WTC11 (cell line): ENCODE data around the gene PRR15. TPM values are rescaled to one million over a fixed set of nuclear protein-coding genes. Genes with fewer than 3 reads are reported as not detected.

Experiments used
- CBFB ChIP-seq: sonication (generic); formaldehyde crosslinking; IDR thresholded peaks from 2 replicates; pipeline ENCODE4 v1.8.1; 2022; ENCODE audit warnings: mild to moderate bottlenecking, low read depth, missing genetic modification reagents
- CREM ChIP-seq: sonication (generic); formaldehyde crosslinking; IDR thresholded peaks from 2 replicates; pipeline ENCODE4 v1.8.1; 2022; ENCODE audit warnings: mild to moderate bottlenecking, missing genetic modification reagents, moderate library complexity
- ELF4 ChIP-seq: sonication (generic); formaldehyde crosslinking; IDR thresholded peaks from 2 replicates; pipeline ENCODE4 v1.8.1; 2022; ENCODE audit warnings: low read depth, mild to moderate bottlenecking, moderate library complexity, missing genetic modification reagents
- FOXJ3 ChIP-seq: sonication (generic); formaldehyde crosslinking; IDR thresholded peaks from 2 replicates; pipeline ENCODE4 v1.9.0; 2021; ENCODE audit warnings: missing genetic modification reagents, mild to moderate bottlenecking, borderline replicate concordance
- FOXK1 ChIP-seq: sonication (generic); formaldehyde crosslinking; IDR thresholded peaks from 2 replicates; pipeline ENCODE4 v1.8.0; 2022; ENCODE audit warnings: mild to moderate bottlenecking, moderate library complexity, missing genetic modification reagents
- GRHL2 ChIP-seq: fragments of 250-450 bp; sonication (Bioruptor Pico); IDR thresholded peaks from 2 replicates; pipeline ENCODE4 v1.8.0; 2022; ENCODE audit warnings: mild to moderate bottlenecking, moderate library complexity; ENCODE audit not compliant: insufficient replicate concordance, severe bottlenecking
- JUN ChIP-seq: sonication (generic); formaldehyde crosslinking; IDR thresholded peaks from 2 replicates; pipeline ENCODE4 v1.8.0; 2023; ENCODE audit warnings: mild to moderate bottlenecking, missing genetic modification reagents
- KAT7 ChIP-seq: sonication (generic); formaldehyde crosslinking; IDR thresholded peaks from 2 replicates; pipeline ENCODE4 v1.8.1; 2023; ENCODE audit warnings: missing genetic modification reagents, mild to moderate bottlenecking, borderline replicate concordance
- NFE2L1 ChIP-seq: sonication (generic); formaldehyde crosslinking; IDR thresholded peaks from 2 replicates; pipeline ENCODE4 v1.8.1; 2023; ENCODE audit warnings: missing genetic modification reagents
- PRRX2 ChIP-seq: fragments of 250-450 bp; sonication (Bioruptor Pico); IDR thresholded peaks from 2 replicates; pipeline ENCODE4 v1.8.0; 2021; ENCODE audit warnings: mild to moderate bottlenecking
- SOX15 ChIP-seq: fragments of 250-450 bp; sonication (Bioruptor Pico); IDR thresholded peaks from 2 replicates; pipeline ENCODE4 v1.9.0; 2021; ENCODE audit warnings: mild to moderate bottlenecking
- SP1 ChIP-seq: sonication (generic); formaldehyde crosslinking; conservative IDR thresholded peaks from 2 replicates; pipeline ENCODE4 v1.8.1; 2022; ENCODE audit warnings: missing genetic modification reagents
- TEAD1 ChIP-seq: sonication (generic); formaldehyde crosslinking; IDR thresholded peaks from 2 replicates; pipeline ENCODE4 v1.8.0; 2022; ENCODE audit warnings: mild to moderate bottlenecking, missing genetic modification reagents
- ZBTB21 ChIP-seq: sonication (generic); formaldehyde crosslinking; IDR thresholded peaks from 2 replicates; pipeline ENCODE4 v1.8.1; 2023; ENCODE audit warnings: mild to moderate bottlenecking, missing genetic modification reagents, borderline replicate concordance
- ZNF219 ChIP-seq: sonication (generic); formaldehyde crosslinking; IDR thresholded peaks from 2 replicates; pipeline ENCODE4 v1.8.0; 2023; ENCODE audit warnings: missing genetic modification reagents, mild to moderate bottlenecking, borderline replicate concordance
- ZNF232 ChIP-seq: sonication (generic); formaldehyde crosslinking; IDR thresholded peaks from 2 replicates; pipeline ENCODE4 v1.8.0; 2022; ENCODE audit warnings: mild to moderate bottlenecking, missing genetic modification reagents
- ZNF317 ChIP-seq: sonication (generic); formaldehyde crosslinking; IDR thresholded peaks from 2 replicates; pipeline ENCODE4 v1.8.1; 2023; ENCODE audit warnings: low read depth, mild to moderate bottlenecking, moderate library complexity, missing genetic modification reagents, borderline replicate concordance
- ZNF671 ChIP-seq: fragments of 250-450 bp; sonication (Bioruptor Pico); IDR thresholded peaks from 2 replicates; pipeline ENCODE4 v1.8.0; 2021; ENCODE audit warnings: mild to moderate bottlenecking
- total RNA-seq: library from RNA; stranded (reverse); gene quantifications from 3 replicates; pipeline ENCODE4 v1.2.3, GENCODE V29; 2021
- TF ChIP-seq, protein P1 (sequence below): fragments of 250-450 bp; sonication (Bioruptor Pico); IDR thresholded peaks from 2 replicates; pipeline ENCODE4 v1.9.0; 2021; ENCODE audit warnings: mild to moderate bottlenecking
- TF ChIP-seq, protein P2 (sequence below): fragments of 200-600 bp; IDR thresholded peaks from 2 replicates; pipeline ENCODE4 v1.8.0; 2022; ENCODE audit warnings: antibody characterized with exemption
- TF ChIP-seq, protein P3 (sequence below): fragments of 250-450 bp; sonication (Bioruptor Pico); IDR thresholded peaks from 2 replicates; pipeline ENCODE4 v1.9.0; 2021; ENCODE audit warnings: moderate library complexity, mild to moderate bottlenecking, inconsistent platforms, borderline replicate concordance
- TF ChIP-seq, protein P4 (sequence below): sonication (generic); formaldehyde crosslinking; IDR thresholded peaks from 2 replicates; pipeline ENCODE4 v1.8.0; 2022; ENCODE audit warnings: mild to moderate bottlenecking, missing genetic modification reagents
- TF ChIP-seq, protein P5 (sequence below): sonication (generic); formaldehyde crosslinking; IDR thresholded peaks from 2 replicates; pipeline ENCODE4 v1.8.1; 2022; ENCODE audit warnings: mild to moderate bottlenecking, missing genetic modification reagents, moderate library complexity, borderline replicate concordance
- TF ChIP-seq, protein P6 (sequence below): sonication (generic); formaldehyde crosslinking; conservative IDR thresholded peaks from 2 replicates; pipeline ENCODE4 v1.8.1; 2022; ENCODE audit warnings: mild to moderate bottlenecking, missing genetic modification reagents
- TF ChIP-seq, protein P7 (sequence below): sonication (generic); formaldehyde crosslinking; IDR thresholded peaks from 2 replicates; pipeline ENCODE4 v1.8.0; 2023; ENCODE audit warnings: missing genetic modification reagents
- TF ChIP-seq, protein P8 (sequence below): sonication (generic); formaldehyde crosslinking; IDR thresholded peaks from 2 replicates; pipeline ENCODE4 v1.8.1; 2023; ENCODE audit warnings: mild to moderate bottlenecking, moderate library complexity, missing genetic modification reagents

Gene PRR15
- total RNA-seq, 1 experiment from 2014 or later = 21.2 TPM

DNA sequence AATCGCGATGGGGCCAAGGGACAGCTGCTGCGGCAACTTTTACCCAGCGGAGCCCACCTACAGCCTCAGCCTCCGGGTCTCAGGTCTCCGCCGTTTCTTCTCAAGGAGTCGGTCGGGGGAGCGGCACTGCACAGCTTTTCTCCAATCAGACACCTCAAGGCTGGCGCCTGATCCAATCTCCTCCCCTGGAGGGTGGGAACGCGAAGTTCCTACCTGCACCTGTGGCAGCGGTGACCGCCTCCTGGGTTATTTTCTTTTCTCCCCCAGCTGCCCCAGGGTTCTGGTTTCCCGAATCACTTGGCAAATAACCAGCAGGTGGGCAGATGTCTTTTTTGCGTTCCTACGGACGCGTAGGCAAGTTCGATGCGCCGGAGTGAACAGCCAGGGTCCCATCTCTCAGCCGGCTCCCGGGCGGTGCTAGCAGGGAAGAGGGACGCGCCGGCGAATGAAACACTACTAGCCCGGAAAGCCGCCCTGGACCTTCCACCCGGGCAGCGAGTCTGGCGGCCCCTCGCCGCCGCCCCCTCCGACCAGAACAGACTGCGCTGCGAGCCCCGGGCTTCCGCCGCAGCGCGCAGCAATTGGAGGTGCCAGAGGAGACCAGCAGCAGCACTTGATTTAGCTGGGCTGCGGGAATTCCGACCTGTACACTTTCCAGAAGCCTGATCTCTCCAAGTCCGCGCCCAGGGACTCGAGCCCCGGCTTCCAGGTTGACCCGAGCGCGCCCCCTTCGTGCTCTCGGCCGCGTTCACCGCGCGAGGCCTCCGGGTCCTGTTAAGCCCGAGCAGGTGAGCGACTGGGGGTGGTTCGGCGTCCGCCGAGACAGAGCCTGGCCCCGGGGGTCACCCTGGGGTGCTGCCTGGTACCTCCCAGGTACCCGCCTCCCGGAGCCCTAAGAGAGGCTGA lies at the start of gene PRR15 (continued):
- TF ChIP-seq, protein P1, sequence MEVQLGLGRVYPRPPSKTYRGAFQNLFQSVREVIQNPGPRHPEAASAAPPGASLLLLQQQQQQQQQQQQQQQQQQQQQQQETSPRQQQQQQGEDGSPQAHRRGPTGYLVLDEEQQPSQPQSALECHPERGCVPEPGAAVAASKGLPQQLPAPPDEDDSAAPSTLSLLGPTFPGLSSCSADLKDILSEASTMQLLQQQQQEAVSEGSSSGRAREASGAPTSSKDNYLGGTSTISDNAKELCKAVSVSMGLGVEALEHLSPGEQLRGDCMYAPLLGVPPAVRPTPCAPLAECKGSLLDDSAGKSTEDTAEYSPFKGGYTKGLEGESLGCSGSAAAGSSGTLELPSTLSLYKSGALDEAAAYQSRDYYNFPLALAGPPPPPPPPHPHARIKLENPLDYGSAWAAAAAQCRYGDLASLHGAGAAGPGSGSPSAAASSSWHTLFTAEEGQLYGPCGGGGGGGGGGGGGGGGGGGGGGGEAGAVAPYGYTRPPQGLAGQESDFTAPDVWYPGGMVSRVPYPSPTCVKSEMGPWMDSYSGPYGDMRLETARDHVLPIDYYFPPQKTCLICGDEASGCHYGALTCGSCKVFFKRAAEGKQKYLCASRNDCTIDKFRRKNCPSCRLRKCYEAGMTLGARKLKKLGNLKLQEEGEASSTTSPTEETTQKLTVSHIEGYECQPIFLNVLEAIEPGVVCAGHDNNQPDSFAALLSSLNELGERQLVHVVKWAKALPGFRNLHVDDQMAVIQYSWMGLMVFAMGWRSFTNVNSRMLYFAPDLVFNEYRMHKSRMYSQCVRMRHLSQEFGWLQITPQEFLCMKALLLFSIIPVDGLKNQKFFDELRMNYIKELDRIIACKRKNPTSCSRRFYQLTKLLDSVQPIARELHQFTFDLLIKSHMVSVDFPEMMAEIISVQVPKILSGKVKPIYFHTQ (CRISPR knock-in tag) = no peak
- TF ChIP-seq FOXJ3 (CRISPR knock-in tag) (no peak), PRRX2 (CRISPR knock-in tag) (no peak), FOXK1 (CRISPR knock-in tag) (no peak; the same call in 1 of the 2 replicates), ZNF317 (CRISPR knock-in tag) (no peak), ELF4 (CRISPR knock-in tag) (no peak), ZBTB21 (CRISPR knock-in tag) (no peak), SOX15 (no peak), SP1 (CRISPR knock-in tag) (peak; percentile 57; the same call in 1 of the 2 replicates), ZNF671 (CRISPR knock-in tag) (no peak), JUN (CRISPR knock-in tag) (no peak), ZNF219 (CRISPR knock-in tag) (no peak), CREM (CRISPR knock-in tag) (0 out of 2 replicates have a peak, but pooled peaks have one; percentile 32), TEAD1 (CRISPR knock-in tag) (no peak), NFE2L1 (CRISPR knock-in tag) (no peak), GRHL2 (no peak), ZNF232 (no peak), CBFB (no peak), KAT7 (CRISPR knock-in tag) (no peak)
- TF ChIP-seq, protein P2, sequence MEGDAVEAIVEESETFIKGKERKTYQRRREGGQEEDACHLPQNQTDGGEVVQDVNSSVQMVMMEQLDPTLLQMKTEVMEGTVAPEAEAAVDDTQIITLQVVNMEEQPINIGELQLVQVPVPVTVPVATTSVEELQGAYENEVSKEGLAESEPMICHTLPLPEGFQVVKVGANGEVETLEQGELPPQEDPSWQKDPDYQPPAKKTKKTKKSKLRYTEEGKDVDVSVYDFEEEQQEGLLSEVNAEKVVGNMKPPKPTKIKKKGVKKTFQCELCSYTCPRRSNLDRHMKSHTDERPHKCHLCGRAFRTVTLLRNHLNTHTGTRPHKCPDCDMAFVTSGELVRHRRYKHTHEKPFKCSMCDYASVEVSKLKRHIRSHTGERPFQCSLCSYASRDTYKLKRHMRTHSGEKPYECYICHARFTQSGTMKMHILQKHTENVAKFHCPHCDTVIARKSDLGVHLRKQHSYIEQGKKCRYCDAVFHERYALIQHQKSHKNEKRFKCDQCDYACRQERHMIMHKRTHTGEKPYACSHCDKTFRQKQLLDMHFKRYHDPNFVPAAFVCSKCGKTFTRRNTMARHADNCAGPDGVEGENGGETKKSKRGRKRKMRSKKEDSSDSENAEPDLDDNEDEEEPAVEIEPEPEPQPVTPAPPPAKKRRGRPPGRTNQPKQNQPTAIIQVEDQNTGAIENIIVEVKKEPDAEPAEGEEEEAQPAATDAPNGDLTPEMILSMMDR = no peak
- TF ChIP-seq, protein P3, sequence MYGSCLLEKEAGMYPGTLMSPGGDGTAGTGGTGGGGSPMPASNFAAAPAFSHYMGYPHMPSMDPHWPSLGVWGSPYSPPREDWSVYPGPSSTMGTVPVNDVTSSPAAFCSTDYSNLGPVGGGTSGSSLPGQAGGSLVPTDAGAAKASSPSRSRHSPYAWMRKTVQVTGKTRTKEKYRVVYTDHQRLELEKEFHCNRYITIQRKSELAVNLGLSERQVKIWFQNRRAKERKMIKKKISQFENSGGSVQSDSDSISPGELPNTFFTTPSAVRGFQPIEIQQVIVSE = no peak
- TF ChIP-seq, protein P4, sequence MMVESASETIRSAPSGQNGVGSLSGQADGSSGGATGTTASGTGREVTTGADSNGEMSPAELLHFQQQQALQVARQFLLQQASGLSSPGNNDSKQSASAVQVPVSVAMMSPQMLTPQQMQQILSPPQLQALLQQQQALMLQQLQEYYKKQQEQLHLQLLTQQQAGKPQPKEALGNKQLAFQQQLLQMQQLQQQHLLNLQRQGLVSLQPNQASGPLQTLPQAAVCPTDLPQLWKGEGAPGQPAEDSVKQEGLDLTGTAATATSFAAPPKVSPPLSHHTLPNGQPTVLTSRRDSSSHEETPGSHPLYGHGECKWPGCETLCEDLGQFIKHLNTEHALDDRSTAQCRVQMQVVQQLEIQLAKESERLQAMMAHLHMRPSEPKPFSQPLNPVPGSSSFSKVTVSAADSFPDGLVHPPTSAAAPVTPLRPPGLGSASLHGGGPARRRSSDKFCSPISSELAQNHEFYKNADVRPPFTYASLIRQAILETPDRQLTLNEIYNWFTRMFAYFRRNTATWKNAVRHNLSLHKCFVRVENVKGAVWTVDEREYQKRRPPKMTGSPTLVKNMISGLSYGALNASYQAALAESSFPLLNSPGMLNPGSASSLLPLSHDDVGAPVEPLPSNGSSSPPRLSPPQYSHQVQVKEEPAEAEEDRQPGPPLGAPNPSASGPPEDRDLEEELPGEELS (CRISPR knock-in tag) = no peak; the same call in 1 of the 2 replicates
- TF ChIP-seq, protein P5, sequence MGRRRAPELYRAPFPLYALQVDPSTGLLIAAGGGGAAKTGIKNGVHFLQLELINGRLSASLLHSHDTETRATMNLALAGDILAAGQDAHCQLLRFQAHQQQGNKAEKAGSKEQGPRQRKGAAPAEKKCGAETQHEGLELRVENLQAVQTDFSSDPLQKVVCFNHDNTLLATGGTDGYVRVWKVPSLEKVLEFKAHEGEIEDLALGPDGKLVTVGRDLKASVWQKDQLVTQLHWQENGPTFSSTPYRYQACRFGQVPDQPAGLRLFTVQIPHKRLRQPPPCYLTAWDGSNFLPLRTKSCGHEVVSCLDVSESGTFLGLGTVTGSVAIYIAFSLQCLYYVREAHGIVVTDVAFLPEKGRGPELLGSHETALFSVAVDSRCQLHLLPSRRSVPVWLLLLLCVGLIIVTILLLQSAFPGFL (CRISPR knock-in tag) = no peak
- TF ChIP-seq, protein P6, sequence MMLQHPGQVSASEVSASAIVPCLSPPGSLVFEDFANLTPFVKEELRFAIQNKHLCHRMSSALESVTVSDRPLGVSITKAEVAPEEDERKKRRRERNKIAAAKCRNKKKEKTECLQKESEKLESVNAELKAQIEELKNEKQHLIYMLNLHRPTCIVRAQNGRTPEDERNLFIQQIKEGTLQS = no peak
- TF ChIP-seq, protein P7, sequence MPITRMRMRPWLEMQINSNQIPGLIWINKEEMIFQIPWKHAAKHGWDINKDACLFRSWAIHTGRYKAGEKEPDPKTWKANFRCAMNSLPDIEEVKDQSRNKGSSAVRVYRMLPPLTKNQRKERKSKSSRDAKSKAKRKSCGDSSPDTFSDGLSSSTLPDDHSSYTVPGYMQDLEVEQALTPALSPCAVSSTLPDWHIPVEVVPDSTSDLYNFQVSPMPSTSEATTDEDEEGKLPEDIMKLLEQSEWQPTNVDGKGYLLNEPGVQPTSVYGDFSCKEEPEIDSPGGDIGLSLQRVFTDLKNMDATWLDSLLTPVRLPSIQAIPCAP (CRISPR knock-in tag) = no peak
- TF ChIP-seq, protein P8, sequence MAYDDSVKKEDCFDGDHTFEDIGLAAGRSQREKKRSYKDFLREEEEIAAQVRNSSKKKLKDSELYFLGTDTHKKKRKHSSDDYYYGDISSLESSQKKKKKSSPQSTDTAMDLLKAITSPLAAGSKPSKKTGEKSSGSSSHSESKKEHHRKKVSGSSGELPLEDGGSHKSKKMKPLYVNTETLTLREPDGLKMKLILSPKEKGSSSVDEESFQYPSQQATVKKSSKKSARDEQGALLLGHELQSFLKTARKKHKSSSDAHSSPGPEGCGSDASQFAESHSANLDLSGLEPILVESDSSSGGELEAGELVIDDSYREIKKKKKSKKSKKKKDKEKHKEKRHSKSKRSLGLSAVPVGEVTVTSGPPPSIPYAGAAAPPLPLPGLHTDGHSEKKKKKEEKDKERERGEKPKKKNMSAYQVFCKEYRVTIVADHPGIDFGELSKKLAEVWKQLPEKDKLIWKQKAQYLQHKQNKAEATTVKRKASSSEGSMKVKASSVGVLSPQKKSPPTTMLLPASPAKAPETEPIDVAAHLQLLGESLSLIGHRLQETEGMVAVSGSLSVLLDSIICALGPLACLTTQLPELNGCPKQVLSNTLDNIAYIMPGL (CRISPR knock-in tag) = no peak
